ENCODE results near the gene EDA. TPM values are rescaled to one million over a fixed set of nuclear protein-coding genes. Genes with fewer than 3 reads are reported as not detected.

EDA gene
- total and polyA plus RNA-seq, 2 donors (not counting 1 experiment from before 2014, with no cell fraction given): 0.04 to 1.2 TPM

- ChIA-PET CTCF (no interaction called here), POLR2A (no interaction called here)
- ATAC-seq (ENCODE audit: low read depth) (no peak), DNase-seq (no peak)
- no peaks in the 10 kb centered on the region for H3K9me3 ChIP-seq (ENCODE audit: control extremely low read depth in 1 of 3, control insufficient read depth in 2 of 3, insufficient read depth in 1 of 3, low read length in 2 of 3)
- no peaks in the 10 kb centered on the region for H3K4me1 ChIP-seq (ENCODE audit: control insufficient read depth in 2 of 2, insufficient read depth in 2 of 2, low read length in 2 of 2)
- H3K27me3 Mint-ChIP-seq: no peaks in the 10 kb centered on the region
- H3K27me3 ChIP-seq (replicated peaks in 1 of 4; ENCODE audit: control extremely low read depth in 1 of 4, control insufficient read depth in 3 of 4, insufficient read depth in 4 of 4, low read length in 3 of 4): no peaks in the 10 kb centered on the region
- H3K27ac Mint-ChIP-seq: no peak overlapping the region
- no peak for TF ChIP-seq EZH2 (IDR thresholded peaks at IDR 0.05; ENCODE audit: borderline replicate concordance, insufficient read depth, low read depth, low read length, poor library complexity, severe bottlenecking)
- TF ChIP-seq, protein P1, sequence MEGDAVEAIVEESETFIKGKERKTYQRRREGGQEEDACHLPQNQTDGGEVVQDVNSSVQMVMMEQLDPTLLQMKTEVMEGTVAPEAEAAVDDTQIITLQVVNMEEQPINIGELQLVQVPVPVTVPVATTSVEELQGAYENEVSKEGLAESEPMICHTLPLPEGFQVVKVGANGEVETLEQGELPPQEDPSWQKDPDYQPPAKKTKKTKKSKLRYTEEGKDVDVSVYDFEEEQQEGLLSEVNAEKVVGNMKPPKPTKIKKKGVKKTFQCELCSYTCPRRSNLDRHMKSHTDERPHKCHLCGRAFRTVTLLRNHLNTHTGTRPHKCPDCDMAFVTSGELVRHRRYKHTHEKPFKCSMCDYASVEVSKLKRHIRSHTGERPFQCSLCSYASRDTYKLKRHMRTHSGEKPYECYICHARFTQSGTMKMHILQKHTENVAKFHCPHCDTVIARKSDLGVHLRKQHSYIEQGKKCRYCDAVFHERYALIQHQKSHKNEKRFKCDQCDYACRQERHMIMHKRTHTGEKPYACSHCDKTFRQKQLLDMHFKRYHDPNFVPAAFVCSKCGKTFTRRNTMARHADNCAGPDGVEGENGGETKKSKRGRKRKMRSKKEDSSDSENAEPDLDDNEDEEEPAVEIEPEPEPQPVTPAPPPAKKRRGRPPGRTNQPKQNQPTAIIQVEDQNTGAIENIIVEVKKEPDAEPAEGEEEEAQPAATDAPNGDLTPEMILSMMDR (IDR thresholded peaks at IDR 0.05): no peak
- H3K9ac ChIP-seq (ENCODE audit: low read length): no peak overlapping the region
- no peaks in the 10 kb centered on the region for H3K4me1 Mint-ChIP-seq
- no peak overlapping the region for H2AFZ ChIP-seq (ENCODE audit: insufficient read depth, low read depth, low read length, poor library complexity, severe bottlenecking)
- H3K4me3 Mint-ChIP-seq: no peak overlapping the region
- H3K79me2 ChIP-seq (ENCODE audit: control insufficient read depth, insufficient read depth, low read length): no peaks in the 10 kb centered on the region
- H3K4me2 ChIP-seq (replicated peaks; ENCODE audit: low read depth, low read length, poor library complexity, severe bottlenecking): no peak overlapping the region
- H3K9me3 Mint-ChIP-seq (ENCODE audit: insufficient read depth): no peaks in the 10 kb centered on the region
- intact Hi-C loops (cut with micrococcal nuclease): no loop called here
- H3K27ac ChIP-seq (ENCODE audit: low read length in 2 of 2): no peak overlapping the region
- H3K36me3 ChIP-seq (replicated peaks in 1 of 2; ENCODE audit: control extremely low read depth in 1 of 2, control insufficient read depth in 1 of 2, extremely low read depth in 1 of 2, insufficient read depth in 2 of 2, low read length in 1 of 2): no peaks in the 10 kb centered on the region
- H3K4me3 ChIP-seq (ENCODE audit: control extremely low read depth in 1 of 5, extremely low read depth in 1 of 5, insufficient read depth in 1 of 5, low read depth in 2 of 5, low read length in 4 of 5): no peak overlapping the region
- H4K20me1 ChIP-seq (ENCODE audit: control insufficient read depth, insufficient read depth, low read length, poor library complexity, severe bottlenecking): no peaks in the 10 kb centered on the region
Measured at GRCh38 chrX:70088751-70089150, 472.8 kb downstream of the EDA start.

Small RNAs within 50 kb of the gene (small RNA-seq; reads per million reads assigned to genes)
- not detected for gene MIR676 (ENCODE audit: insufficient read length, low read depth, low replicate concordance)
- not detected for gene RF00012 (ENCODE audit: insufficient read length, low read depth, low replicate concordance)

Other genes starting within 250 kb of the EDA start
- not detected in 2 replicates for gene NALF2, start 111.8 kb upstream of the EDA start, total RNA-seq
- gene NALF2, start 111.8 kb upstream of the EDA start, polyA plus RNA-seq: not detected in 2 replicates